22Rv1 (cell line): ENCODE measurements around the gene ARID4A.

ENCODE experiments used
- CTCF ChIP-seq: fragments of 450-650 bp; IDR thresholded peaks from 2 replicates; pipeline ENCODE4 v1.5.1; 2017; ENCODE audit warnings: mild to moderate bottlenecking
- ZFX ChIP-seq: fragments of 450-650 bp; IDR thresholded peaks from 2 replicates; pipeline ENCODE4 v1.6.1; 2017; ENCODE audit warnings: antibody characterized with exemption, borderline replicate concordance

GRCh38 chr14:58282925-58283593, 15.3 kb upstream of the ARID4A start:
- TF ChIP-seq CTCF, result no peak
- TF ChIP-seq ZFX, result no peak
